ENCODE results near the gene DPP7. TPM values are rescaled to one million over a fixed set of nuclear protein-coding genes. Genes with fewer than 3 reads are reported as not detected.

DPP7 gene
- polyA plus RNA-seq, 1 of the 3 experiments (the other 2 are of a cell fraction): 127 TPM

DNA sequence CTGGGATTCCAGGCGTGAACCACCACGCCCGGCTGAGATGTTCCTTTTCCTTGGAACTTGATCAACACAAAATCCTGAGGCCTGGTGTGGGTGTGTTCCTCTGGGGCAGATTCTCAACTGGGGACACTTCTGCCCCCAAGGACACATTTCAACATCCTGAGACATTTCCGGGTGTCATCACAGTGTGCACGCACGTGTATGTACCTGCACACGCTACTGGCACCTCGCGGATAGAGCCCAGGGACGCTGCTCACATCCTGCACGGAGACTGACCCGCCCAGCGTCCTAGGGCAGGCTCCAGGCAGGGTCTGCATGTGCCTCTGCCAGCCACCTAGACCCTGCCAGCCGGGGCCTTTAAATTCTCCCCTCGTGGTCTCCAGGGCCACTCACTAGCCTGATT lies 52.1 kb downstream of the DPP7 start:
- Histone ChIP-seq H3K9me2 (no peaks in the 10 kb centered on the region), H3K4me3 (ENCODE audit: low read depth in 2 of 2, low read length in 1 of 2) (no peak overlapping the region), H3K79me2 (ENCODE audit: insufficient read depth) (no peaks in the 10 kb centered on the region), H4K20me1 (ENCODE audit: insufficient read depth) (0 out of 2 replicates have a peak, but pooled peaks cover 5% of the 10 kb centered on the region), H3K4me2 (no peak overlapping the region), H2AFZ (ENCODE audit: low read depth) (no peak overlapping the region), H3K36me3 (replicated peaks in 1 of 2; ENCODE audit: control insufficient read depth in 1 of 2, insufficient read depth in 2 of 2, low read length in 1 of 2) (no peaks in the 10 kb centered on the region), H3K27ac (ENCODE audit: low read depth in 2 of 2, low read length in 1 of 2) (no peak overlapping the region), H3K4me1 (ENCODE audit: control insufficient read depth in 1 of 2, insufficient read depth in 2 of 2, low read depth in 1 of 2, low read length in 1 of 2) (peaks cover 0 to 5% of the 10 kb centered on the region in 2 experiments; a peak in 2 of 4 replicates), H3K27me3 (ENCODE audit: insufficient read depth) (no peaks in the 10 kb centered on the region), H3K9ac (no peak overlapping the region), H3F3A (replicated peaks; ENCODE audit: insufficient read depth) (no peaks in the 10 kb centered on the region), H3K9me3 (no peaks in the 10 kb centered on the region)
- 88% methylated on average over 10 of the region's 15 CpGs for WGBS (ENCODE audit: low lambda C conversion rate)
- TF ChIP-seq EZH2phosphoT487 (IDR thresholded peaks at IDR 0.05; ENCODE audit: borderline replicate concordance, low read depth) (no peak), JUND (IDR thresholded peaks at IDR 0.05) (no peak), SIN3A (IDR thresholded peaks at IDR 0.05; ENCODE audit: borderline replicate concordance, low read depth, low read length) (no peak), TEAD4 (IDR thresholded peaks at IDR 0.05; ENCODE audit: borderline replicate concordance, insufficient read depth) (no peak), NRF1 (IDR thresholded peaks at IDR 0.05; ENCODE audit: low read depth, low read length) (no peak), FOSL2 (IDR thresholded peaks at IDR 0.05; ENCODE audit: borderline replicate concordance, low read depth) (no peak), CHD2 (IDR thresholded peaks at IDR 0.05; ENCODE audit: low read length, partially characterized antibody) (no peak), SMC3 (IDR thresholded peaks at IDR 0.05; ENCODE audit: low read depth, low read length) (no peak), TAF1 (IDR thresholded peaks at IDR 0.05; ENCODE audit: borderline replicate concordance, low read depth, low read length) (no peak), YY1 (IDR thresholded peaks at IDR 0.05; ENCODE audit: low read depth) (no peak), GABPA (IDR thresholded peaks at IDR 0.05; ENCODE audit: low read depth) (no peak)
- TF ChIP-seq, protein P1, sequence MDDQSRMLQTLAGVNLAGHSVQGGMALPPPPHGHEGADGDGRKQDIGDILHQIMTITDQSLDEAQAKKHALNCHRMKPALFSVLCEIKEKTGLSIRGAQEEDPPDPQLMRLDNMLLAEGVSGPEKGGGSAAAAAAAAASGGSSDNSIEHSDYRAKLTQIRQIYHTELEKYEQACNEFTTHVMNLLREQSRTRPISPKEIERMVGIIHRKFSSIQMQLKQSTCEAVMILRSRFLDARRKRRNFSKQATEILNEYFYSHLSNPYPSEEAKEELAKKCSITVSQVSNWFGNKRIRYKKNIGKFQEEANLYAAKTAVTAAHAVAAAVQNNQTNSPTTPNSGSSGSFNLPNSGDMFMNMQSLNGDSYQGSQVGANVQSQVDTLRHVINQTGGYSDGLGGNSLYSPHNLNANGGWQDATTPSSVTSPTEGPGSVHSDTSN (IDR thresholded peaks at IDR 0.05): no peak
- TF ChIP-seq, protein P2, sequence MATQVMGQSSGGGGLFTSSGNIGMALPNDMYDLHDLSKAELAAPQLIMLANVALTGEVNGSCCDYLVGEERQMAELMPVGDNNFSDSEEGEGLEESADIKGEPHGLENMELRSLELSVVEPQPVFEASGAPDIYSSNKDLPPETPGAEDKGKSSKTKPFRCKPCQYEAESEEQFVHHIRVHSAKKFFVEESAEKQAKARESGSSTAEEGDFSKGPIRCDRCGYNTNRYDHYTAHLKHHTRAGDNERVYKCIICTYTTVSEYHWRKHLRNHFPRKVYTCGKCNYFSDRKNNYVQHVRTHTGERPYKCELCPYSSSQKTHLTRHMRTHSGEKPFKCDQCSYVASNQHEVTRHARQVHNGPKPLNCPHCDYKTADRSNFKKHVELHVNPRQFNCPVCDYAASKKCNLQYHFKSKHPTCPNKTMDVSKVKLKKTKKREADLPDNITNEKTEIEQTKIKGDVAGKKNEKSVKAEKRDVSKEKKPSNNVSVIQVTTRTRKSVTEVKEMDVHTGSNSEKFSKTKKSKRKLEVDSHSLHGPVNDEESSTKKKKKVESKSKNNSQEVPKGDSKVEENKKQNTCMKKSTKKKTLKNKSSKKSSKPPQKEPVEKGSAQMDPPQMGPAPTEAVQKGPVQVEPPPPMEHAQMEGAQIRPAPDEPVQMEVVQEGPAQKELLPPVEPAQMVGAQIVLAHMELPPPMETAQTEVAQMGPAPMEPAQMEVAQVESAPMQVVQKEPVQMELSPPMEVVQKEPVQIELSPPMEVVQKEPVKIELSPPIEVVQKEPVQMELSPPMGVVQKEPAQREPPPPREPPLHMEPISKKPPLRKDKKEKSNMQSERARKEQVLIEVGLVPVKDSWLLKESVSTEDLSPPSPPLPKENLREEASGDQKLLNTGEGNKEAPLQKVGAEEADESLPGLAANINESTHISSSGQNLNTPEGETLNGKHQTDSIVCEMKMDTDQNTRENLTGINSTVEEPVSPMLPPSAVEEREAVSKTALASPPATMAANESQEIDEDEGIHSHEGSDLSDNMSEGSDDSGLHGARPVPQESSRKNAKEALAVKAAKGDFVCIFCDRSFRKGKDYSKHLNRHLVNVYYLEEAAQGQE (IDR thresholded peaks at IDR 0.05; ENCODE audit: low read depth, low read length): no peak
- TF ChIP-seq, protein P3, sequence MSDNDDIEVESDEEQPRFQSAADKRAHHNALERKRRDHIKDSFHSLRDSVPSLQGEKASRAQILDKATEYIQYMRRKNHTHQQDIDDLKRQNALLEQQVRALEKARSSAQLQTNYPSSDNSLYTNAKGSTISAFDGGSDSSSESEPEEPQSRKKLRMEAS (IDR thresholded peaks at IDR 0.05; ENCODE audit: low read depth): no peak
- TF ChIP-seq, protein P4, sequence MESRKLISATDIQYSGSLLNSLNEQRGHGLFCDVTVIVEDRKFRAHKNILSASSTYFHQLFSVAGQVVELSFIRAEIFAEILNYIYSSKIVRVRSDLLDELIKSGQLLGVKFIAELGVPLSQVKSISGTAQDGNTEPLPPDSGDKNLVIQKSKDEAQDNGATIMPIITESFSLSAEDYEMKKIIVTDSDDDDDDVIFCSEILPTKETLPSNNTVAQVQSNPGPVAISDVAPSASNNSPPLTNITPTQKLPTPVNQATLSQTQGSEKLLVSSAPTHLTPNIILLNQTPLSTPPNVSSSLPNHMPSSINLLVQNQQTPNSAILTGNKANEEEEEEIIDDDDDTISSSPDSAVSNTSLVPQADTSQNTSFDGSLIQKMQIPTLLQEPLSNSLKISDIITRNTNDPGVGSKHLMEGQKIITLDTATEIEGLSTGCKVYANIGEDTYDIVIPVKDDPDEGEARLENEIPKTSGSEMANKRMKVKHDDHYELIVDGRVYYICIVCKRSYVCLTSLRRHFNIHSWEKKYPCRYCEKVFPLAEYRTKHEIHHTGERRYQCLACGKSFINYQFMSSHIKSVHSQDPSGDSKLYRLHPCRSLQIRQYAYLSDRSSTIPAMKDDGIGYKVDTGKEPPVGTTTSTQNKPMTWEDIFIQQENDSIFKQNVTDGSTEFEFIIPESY (IDR thresholded peaks at IDR 0.05; ENCODE audit: borderline replicate concordance, low read depth): no peak
- TF ChIP-seq, protein P5, sequence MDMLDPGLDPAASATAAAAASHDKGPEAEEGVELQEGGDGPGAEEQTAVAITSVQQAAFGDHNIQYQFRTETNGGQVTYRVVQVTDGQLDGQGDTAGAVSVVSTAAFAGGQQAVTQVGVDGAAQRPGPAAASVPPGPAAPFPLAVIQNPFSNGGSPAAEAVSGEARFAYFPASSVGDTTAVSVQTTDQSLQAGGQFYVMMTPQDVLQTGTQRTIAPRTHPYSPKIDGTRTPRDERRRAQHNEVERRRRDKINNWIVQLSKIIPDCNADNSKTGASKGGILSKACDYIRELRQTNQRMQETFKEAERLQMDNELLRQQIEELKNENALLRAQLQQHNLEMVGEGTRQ (IDR thresholded peaks at IDR 0.05; ENCODE audit: borderline replicate concordance, low read depth, low read length): no peak
- POLR2A ChIA-PET: no interaction called here
- no peak for DNase-seq
- CTCF ChIA-PET: interaction anchor here (10.9 to 16.8 kb wide), 2 partner anchors 12 to 26 kb away, joined by 92 to 803 read pairs; partner anchors contain the start of genes ENTPD2 and NPDC1

Small RNA genes within 50 kb of the gene (small RNA-seq; reads per million reads assigned to genes)
- gene RF00153: 0 reads per million in 7 experiments

Other genes with a start within 250 kb of the DPP7 start
- gene EDF1, start 248.4 kb downstream of the DPP7 start, polyA plus RNA-seq (2012; rRNA removed): 756 and 1,070 TPM in 2 replicates
- 13.3 and 15.4 TPM in 2 replicates for gene TRAF2, start 228.2 kb downstream of the DPP7 start, polyA plus RNA-seq (2012; rRNA removed)
- gene FBXW5, start 170.0 kb downstream of the DPP7 start, polyA plus RNA-seq (2012; rRNA removed): 78.9 and 85.5 TPM in 2 replicates
- 0.28 and 0.49 TPM in 2 replicates for gene C8G, start 169.5 kb downstream of the DPP7 start, polyA plus RNA-seq (2012; rRNA removed)
- 0.87 and 1.1 TPM in 2 replicates for gene LCN12, start 162.5 kb downstream of the DPP7 start, polyA plus RNA-seq (2012; rRNA removed)
- gene PTGDS, start 137.2 kb downstream of the DPP7 start, polyA plus RNA-seq (2012; rRNA removed): not detected in 2 replicates
- not detected in 2 replicates for gene LCNL1, start 131.7 kb downstream of the DPP7 start, polyA plus RNA-seq (2012; rRNA removed)
- gene PAXX, start 122.3 kb downstream of the DPP7 start, polyA plus RNA-seq (2012; rRNA removed): 37.8 and 52.9 TPM in 2 replicates
- gene CLIC3, start 118.2 kb downstream of the DPP7 start, polyA plus RNA-seq (2012; rRNA removed): 0.60 and 1.0 TPM in 2 replicates
- gene ABCA2, start 86.5 kb downstream of the DPP7 start, polyA plus RNA-seq (2012; rRNA removed): 26.0 and 34.7 TPM in 2 replicates
- not detected in 2 replicates for gene FUT7, start 82.6 kb downstream of the DPP7 start, polyA plus RNA-seq (2012; rRNA removed)
- gene NPDC1, start 68.6 kb downstream of the DPP7 start, polyA plus RNA-seq (2012; rRNA removed): 47.4 and 48.1 TPM in 2 replicates
- not detected in 2 replicates for gene ENTPD2, start 60.7 kb downstream of the DPP7 start, polyA plus RNA-seq (2012; rRNA removed)
- gene SAPCD2, start 44.2 kb downstream of the DPP7 start, polyA plus RNA-seq (2012; rRNA removed): 4.6 and 6.0 TPM in 2 replicates
- gene UAP1L1, start 37.2 kb downstream of the DPP7 start, polyA plus RNA-seq (2012; rRNA removed): 3.2 and 5.6 TPM in 2 replicates
- 57.8 and 61.9 TPM in 2 replicates for gene MAN1B1, start 27.7 kb downstream of the DPP7 start, polyA plus RNA-seq (2012; rRNA removed)
- 0.03 TPM in 1 of 2 replicates, not detected in the other for gene GRIN1, start 24.4 kb upstream of the DPP7 start, polyA plus RNA-seq (2012; rRNA removed)
- gene LRRC26, start 55.3 kb upstream of the DPP7 start, polyA plus RNA-seq (2012; rRNA removed): not detected in 2 replicates
- gene TMEM210, start 57.3 kb upstream of the DPP7 start, polyA plus RNA-seq (2012; rRNA removed): not detected in 2 replicates
- gene ANAPC2, start 73.8 kb upstream of the DPP7 start, polyA plus RNA-seq (2012; rRNA removed): 35.1 and 37.7 TPM in 2 replicates
- gene SSNA1, start 73.9 kb upstream of the DPP7 start, polyA plus RNA-seq (2012; rRNA removed): 100 and 124 TPM in 2 replicates
- gene TPRN, start 86.0 kb upstream of the DPP7 start, polyA plus RNA-seq (2012; rRNA removed): 4.4 and 5.2 TPM in 2 replicates
- gene TMEM203, start 90.9 kb upstream of the DPP7 start, polyA plus RNA-seq (2012; rRNA removed): 55.6 and 57.0 TPM in 2 replicates
- 7.9 and 8.6 TPM in 2 replicates for gene NDOR1, start 91.0 kb upstream of the DPP7 start, polyA plus RNA-seq (2012; rRNA removed)
- gene RNF208, start 107.5 kb upstream of the DPP7 start, polyA plus RNA-seq (2012; rRNA removed): 2.0 and 2.7 TPM in 2 replicates
- 2.1 and 2.2 TPM in 2 replicates for gene CYSRT1, start 110.4 kb upstream of the DPP7 start, polyA plus RNA-seq (2012; rRNA removed)
- gene RNF224, start 112.8 kb upstream of the DPP7 start, polyA plus RNA-seq (2012; rRNA removed): 0.03 and 0.08 TPM in 2 replicates
- gene SLC34A3, start 116.2 kb upstream of the DPP7 start, polyA plus RNA-seq (2012; rRNA removed): 0.06 TPM in 1 of 2 replicates, not detected in the other
- gene TUBB4B, start 126.6 kb upstream of the DPP7 start, polyA plus RNA-seq (2012; rRNA removed): 415 and 508 TPM in 2 replicates
- not detected in 2 replicates for gene STPG3, start 136.6 kb upstream of the DPP7 start, polyA plus RNA-seq (2012; rRNA removed)
- 52.6 and 62.7 TPM in 2 replicates for gene NELFB, start 140.6 kb upstream of the DPP7 start, polyA plus RNA-seq (2012; rRNA removed)
- gene TOR4A, start 163.0 kb upstream of the DPP7 start, polyA plus RNA-seq (2012; rRNA removed): 0.81 and 0.99 TPM in 2 replicates
- 3.9 and 4.2 TPM in 2 replicates for gene NRARP, start 187.5 kb upstream of the DPP7 start, polyA plus RNA-seq (2012; rRNA removed)

Data from SK-N-SH (cell line).